Measurements from ENCODE around the gene FGGY.

Gene FGGY

GRCh38 chr1:59316497-59317128, 19.7 kb downstream of the FGGY start:
- DNase-seq = no peak

GRCh38 chr1:59317343-59317742, 20.4 kb downstream of the FGGY start:
- no peak for DNase-seq

- no peak for DNase-seq
These were observed 20.9 kb downstream of the FGGY start for GRCh38 chr1:59317780-59318179.

- DNase-seq = no peak
These were observed 21.5 kb downstream of the FGGY start for GRCh38 chr1:59318271-59318860.

- DNase-seq = no peak
These were observed 25.5 kb downstream of the FGGY start for GRCh38 chr1:59322394-59322793.

GRCh38 chr1:59322814-59323213, 25.9 kb downstream of the FGGY start:
- DNase-seq = no peak

- DNase-seq = no peak
These were observed 27.0 kb downstream of the FGGY start for GRCh38 chr1:59323879-59324278.

GRCh38 chr1:59328353-59328752, 31.5 kb downstream of the FGGY start:
- no peak for DNase-seq

- no peak for DNase-seq
These were observed 32.6 kb downstream of the FGGY start for GRCh38 chr1:59329412-59330053.

GRCh38 chr1:59331686-59332620, 35.1 kb downstream of the FGGY start:
- DNase-seq = no peak

- no peak for DNase-seq
These were observed 36.1 kb downstream of the FGGY start for GRCh38 chr1:59332983-59333382.

GRCh38 chr1:59333626-59334277, 36.9 kb downstream of the FGGY start:
- DNase-seq = no peak

- no peak for DNase-seq
These were observed 43.8 kb downstream of the FGGY start for GRCh38 chr1:59340411-59341307.

- DNase-seq = no peak
These were observed 46.1 kb downstream of the FGGY start for GRCh38 chr1:59342801-59343575.

- DNase-seq = no peak
These were observed 46.6 kb downstream of the FGGY start for GRCh38 chr1:59343576-59343840.

GRCh38 chr1:59345221-59345620, 48.3 kb downstream of the FGGY start:
- DNase-seq = no peak

GRCh38 chr1:59346429-59346828, 49.5 kb downstream of the FGGY start:
- DNase-seq = no peak

- DNase-seq = no peak
These were observed 52.2 kb downstream of the FGGY start for GRCh38 chr1:59349101-59349500.

GRCh38 chr1:59350521-59350920, 53.6 kb downstream of the FGGY start:
- no peak for DNase-seq

GRCh38 chr1:59352065-59352464, 55.2 kb downstream of the FGGY start:
- no peak for DNase-seq

- DNase-seq = no peak
These were observed 56.6 kb downstream of the FGGY start for GRCh38 chr1:59353453-59353852.

Data from stimulated activated CD4-positive, alpha-beta T cell treated with anti-CD3 and anti-CD28 coated beads, Interleukin-4, amount 100 ng/mL, for 24 hours (primary cell).